ENCODE results near the gene MANBA. TPM values are rescaled to one million over a fixed set of nuclear protein-coding genes. Genes with fewer than 3 reads are reported as not detected.

The MANBA gene
- total and polyA plus RNA-seq, 2 of the 13 experiments (the other 11 are each of a cell fraction or from before 2014, with no cell fraction given), result 11.7 to 33.3 TPM

- TF ChIP-seq, protein P1, sequence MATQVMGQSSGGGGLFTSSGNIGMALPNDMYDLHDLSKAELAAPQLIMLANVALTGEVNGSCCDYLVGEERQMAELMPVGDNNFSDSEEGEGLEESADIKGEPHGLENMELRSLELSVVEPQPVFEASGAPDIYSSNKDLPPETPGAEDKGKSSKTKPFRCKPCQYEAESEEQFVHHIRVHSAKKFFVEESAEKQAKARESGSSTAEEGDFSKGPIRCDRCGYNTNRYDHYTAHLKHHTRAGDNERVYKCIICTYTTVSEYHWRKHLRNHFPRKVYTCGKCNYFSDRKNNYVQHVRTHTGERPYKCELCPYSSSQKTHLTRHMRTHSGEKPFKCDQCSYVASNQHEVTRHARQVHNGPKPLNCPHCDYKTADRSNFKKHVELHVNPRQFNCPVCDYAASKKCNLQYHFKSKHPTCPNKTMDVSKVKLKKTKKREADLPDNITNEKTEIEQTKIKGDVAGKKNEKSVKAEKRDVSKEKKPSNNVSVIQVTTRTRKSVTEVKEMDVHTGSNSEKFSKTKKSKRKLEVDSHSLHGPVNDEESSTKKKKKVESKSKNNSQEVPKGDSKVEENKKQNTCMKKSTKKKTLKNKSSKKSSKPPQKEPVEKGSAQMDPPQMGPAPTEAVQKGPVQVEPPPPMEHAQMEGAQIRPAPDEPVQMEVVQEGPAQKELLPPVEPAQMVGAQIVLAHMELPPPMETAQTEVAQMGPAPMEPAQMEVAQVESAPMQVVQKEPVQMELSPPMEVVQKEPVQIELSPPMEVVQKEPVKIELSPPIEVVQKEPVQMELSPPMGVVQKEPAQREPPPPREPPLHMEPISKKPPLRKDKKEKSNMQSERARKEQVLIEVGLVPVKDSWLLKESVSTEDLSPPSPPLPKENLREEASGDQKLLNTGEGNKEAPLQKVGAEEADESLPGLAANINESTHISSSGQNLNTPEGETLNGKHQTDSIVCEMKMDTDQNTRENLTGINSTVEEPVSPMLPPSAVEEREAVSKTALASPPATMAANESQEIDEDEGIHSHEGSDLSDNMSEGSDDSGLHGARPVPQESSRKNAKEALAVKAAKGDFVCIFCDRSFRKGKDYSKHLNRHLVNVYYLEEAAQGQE (IDR thresholded peaks at IDR 0.05; ENCODE audit: borderline replicate concordance in 1 of 2, low read depth in 1 of 2, low read length in 2 of 2), result no peak
- peak; percentile 60; the same call in 1 of the 2 replicates for TF ChIP-seq BRCA1 (CRISPR knock-in tag; IDR thresholded peaks at IDR 0.05)
- no peak; the same call in 1 of the 2 replicates for TF ChIP-seq ARNT2 (CRISPR knock-in tag; IDR thresholded peaks at IDR 0.05; ENCODE audit: low read depth)
- TF ChIP-seq ZFP36L1 (CRISPR knock-in tag; IDR thresholded peaks at IDR 0.05), result peak; percentile 72
- TF ChIP-seq, protein P2, sequence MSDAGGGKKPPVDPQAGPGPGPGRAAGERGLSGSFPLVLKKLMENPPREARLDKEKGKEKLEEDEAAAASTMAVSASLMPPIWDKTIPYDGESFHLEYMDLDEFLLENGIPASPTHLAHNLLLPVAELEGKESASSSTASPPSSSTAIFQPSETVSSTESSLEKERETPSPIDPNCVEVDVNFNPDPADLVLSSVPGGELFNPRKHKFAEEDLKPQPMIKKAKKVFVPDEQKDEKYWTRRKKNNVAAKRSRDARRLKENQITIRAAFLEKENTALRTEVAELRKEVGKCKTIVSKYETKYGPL (CRISPR knock-in tag; IDR thresholded peaks at IDR 0.05), result no peak
- TF ChIP-seq, protein P3, sequence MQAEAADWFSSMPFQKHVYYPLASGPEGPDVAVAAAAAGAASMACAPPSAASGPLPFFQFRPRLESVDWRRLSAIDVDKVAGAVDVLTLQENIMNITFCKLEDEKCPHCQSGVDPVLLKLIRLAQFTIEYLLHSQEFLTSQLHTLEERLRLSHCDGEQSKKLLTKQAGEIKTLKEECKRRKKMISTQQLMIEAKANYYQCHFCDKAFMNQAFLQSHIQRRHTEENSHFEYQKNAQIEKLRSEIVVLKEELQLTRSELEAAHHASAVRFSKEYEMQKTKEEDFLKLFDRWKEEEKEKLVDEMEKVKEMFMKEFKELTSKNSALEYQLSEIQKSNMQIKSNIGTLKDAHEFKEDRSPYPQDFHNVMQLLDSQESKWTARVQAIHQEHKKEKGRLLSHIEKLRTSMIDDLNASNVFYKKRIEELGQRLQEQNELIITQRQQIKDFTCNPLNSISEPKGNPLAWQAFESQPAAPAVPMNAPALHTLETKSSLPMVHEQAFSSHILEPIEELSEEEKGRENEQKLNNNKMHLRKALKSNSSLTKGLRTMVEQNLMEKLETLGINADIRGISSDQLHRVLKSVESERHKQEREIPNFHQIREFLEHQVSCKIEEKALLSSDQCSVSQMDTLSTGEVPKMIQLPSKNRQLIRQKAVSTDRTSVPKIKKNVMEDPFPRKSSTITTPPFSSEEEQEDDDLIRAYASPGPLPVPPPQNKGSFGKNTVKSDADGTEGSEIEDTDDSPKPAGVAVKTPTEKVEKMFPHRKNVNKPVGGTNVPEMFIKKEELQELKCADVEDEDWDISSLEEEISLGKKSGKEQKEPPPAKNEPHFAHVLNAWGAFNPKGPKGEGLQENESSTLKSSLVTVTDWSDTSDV (CRISPR knock-in tag; IDR thresholded peaks at IDR 0.05), result peak; percentile 87; the same call in 1 of the 2 replicates
- no peak for TF ChIP-seq PCBP2 (optimal IDR thresholded peaks at IDR 0.05; ENCODE audit: low read depth, low read length, poor library complexity, severe bottlenecking)
- no peak; the same call in 1 of the 2 replicates for TF ChIP-seq ZNF124 (CRISPR knock-in tag; IDR thresholded peaks at IDR 0.05)
- TF ChIP-seq ZNF496 (CRISPR knock-in tag; IDR thresholded peaks at IDR 0.05; ENCODE audit: insufficient replicate concordance), result no peak
- TF ChIP-seq, protein P4, sequence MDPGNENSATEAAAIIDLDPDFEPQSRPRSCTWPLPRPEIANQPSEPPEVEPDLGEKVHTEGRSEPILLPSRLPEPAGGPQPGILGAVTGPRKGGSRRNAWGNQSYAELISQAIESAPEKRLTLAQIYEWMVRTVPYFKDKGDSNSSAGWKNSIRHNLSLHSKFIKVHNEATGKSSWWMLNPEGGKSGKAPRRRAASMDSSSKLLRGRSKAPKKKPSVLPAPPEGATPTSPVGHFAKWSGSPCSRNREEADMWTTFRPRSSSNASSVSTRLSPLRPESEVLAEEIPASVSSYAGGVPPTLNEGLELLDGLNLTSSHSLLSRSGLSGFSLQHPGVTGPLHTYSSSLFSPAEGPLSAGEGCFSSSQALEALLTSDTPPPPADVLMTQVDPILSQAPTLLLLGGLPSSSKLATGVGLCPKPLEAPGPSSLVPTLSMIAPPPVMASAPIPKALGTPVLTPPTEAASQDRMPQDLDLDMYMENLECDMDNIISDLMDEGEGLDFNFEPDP (CRISPR knock-in tag; conservative IDR thresholded peaks at IDR 0.05), result no peak
- TF ChIP-seq MNT (IDR thresholded peaks at IDR 0.05), result no peak
- TF ChIP-seq FIP1L1 (IDR thresholded peaks at IDR 0.05; ENCODE audit: borderline replicate concordance, insufficient read depth, low read depth, low read length), result 0 out of 2 replicates have a peak, but pooled peaks have one; percentile 60
- TF ChIP-seq, protein P5, sequence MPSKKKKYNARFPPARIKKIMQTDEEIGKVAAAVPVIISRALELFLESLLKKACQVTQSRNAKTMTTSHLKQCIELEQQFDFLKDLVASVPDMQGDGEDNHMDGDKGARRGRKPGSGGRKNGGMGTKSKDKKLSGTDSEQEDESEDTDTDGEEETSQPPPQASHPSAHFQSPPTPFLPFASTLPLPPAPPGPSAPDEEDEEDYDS (CRISPR knock-in tag; IDR thresholded peaks at IDR 0.05), result peak; percentile 69
Observed at GRCh38 chr4:102760645-102761295, at the start of gene MANBA (continued).
